GM06990 (cell line): Measurements from ENCODE around the gene PRKCE.

Experiments
- DNase-seq: peaks from one replicate; pipeline ENCODE4 v3.0.0-alpha.2; 2011; ENCODE audit not compliant: insufficient read length; ENCODE audit errors: extremely low read depth
- H3K27me3 ChIP-seq: replicated peaks from 2 replicates; pipeline ENCODE4 v1.6.0; 2011; ENCODE audit warnings: low read length; ENCODE audit not compliant: control insufficient read depth, insufficient read depth
- H3K36me3 ChIP-seq: 2 replicates; pipeline ENCODE4 v1.5.1; 2011; ENCODE audit warnings: low read length; ENCODE audit not compliant: control insufficient read depth, insufficient read depth
- H3K4me3 ChIP-seq: replicated peaks from 2 replicates; pipeline ENCODE4 v1.5.1; 2011; ENCODE audit warnings: low read depth, mild to moderate bottlenecking, control low read depth, low read length
- CTCF ChIP-seq: IDR thresholded peaks from 2 replicates; pipeline ENCODE4 v1.5.1; 2011; ENCODE audit warnings: low read length, control low read depth, mild to moderate bottlenecking, inconsistent platforms; ENCODE audit not compliant: insufficient read depth, poor library complexity, severe bottlenecking

The PRKCE gene

GRCh38 chr2:45930396-45930792 lies 278.9 kb downstream of the PRKCE start:
- Histone ChIP-seq H3K4me3 (no peak overlapping the region), H3K27me3 (no peaks in the 10 kb centered on the region), H3K36me3 (no peaks in the 10 kb centered on the region)
- TF ChIP-seq CTCF = no peak
- no peak for DNase-seq

- DNase-seq = no peak
- TF ChIP-seq CTCF = no peak
- Histone ChIP-seq H3K27me3 (no peaks in the 10 kb centered on the region), H3K36me3 (no peaks in the 10 kb centered on the region), H3K4me3 (no peak overlapping the region)
Observed at GRCh38 chr2:45932278-45932975, 281.0 kb downstream of the PRKCE start.

GRCh38 chr2:45935791-45936622 lies 284.5 kb downstream of the PRKCE start:
- DNase-seq = peak; percentile 35
- no peaks in the 10 kb centered on the region for H3K27me3 ChIP-seq
- peak; percentile 61 for TF ChIP-seq CTCF
- no peaks in the 10 kb centered on the region for H3K36me3 ChIP-seq
- H3K4me3 ChIP-seq = no peak overlapping the region

- no peaks in the 10 kb centered on the region for H3K36me3 ChIP-seq
- no peak for TF ChIP-seq CTCF
- H3K4me3 ChIP-seq = no peak overlapping the region
Observed at GRCh38 chr2:45936623-45936979, 285.1 kb downstream of the PRKCE start.

GRCh38 chr2:45937990-45938389 lies 286.5 kb downstream of the PRKCE start:
- Histone ChIP-seq H3K27me3 (no peaks in the 10 kb centered on the region), H3K36me3 (no peaks in the 10 kb centered on the region), H3K4me3 (no peak overlapping the region)
- TF ChIP-seq CTCF = no peak
- no peak for DNase-seq

More at GRCh38 chr2:45936623-45936979, 285.1 kb downstream of the PRKCE start:
- H3K27me3 ChIP-seq = no peaks in the 10 kb centered on the region
- no peak for DNase-seq
